GM19467 (cell line): Measurements from ENCODE around the gene MPPED2.

Experiments
- ATAC-seq: cut with Tn5 transposase; IDR thresholded peaks from one replicate; pipeline ENCODE4 v1.9.1; 2021; ENCODE audit warnings: mild to moderate bottlenecking, moderate library complexity; ENCODE audit not compliant: unreplicated experiment

Gene MPPED2

DNA sequence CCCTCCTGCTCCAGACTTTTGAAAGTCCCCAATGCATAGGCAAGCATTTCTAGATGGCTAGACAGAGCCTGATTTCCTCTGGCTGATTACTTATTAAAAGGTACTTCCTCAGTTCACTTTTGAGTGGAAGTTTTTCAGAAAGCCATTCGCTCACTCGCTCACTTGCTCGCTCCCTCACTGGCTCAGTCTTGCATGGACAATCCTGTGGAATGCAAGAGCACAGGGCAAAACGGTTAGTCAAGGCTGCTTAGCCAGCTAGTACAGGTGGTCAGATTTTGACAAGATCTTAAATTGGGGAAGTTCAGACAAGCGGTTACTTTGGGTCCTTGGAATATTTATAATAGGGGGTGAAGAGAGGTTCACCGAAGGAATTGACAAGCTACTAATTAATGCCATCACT, 162.3 kb downstream of the MPPED2 start:
- ATAC-seq: no peak

DNA sequence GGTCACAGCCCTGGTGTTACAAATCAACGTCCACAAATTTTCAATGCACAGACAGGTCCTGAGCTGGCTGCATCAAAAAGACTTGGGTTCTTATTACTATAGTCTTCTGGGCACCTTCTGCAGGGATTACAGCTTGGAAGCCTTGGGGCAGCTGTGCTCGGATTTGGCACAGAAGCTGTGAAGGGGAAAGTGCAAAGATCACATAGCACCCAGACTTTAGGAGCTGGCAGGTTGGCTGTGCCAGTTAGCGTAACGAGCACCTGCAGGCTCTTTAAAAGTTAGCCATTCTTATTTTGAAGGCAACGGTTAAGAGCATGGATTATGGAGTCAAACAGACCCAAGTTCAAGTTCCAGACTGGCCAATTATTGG, 162.9 kb downstream of the MPPED2 start:
- ATAC-seq: no peak

DNA sequence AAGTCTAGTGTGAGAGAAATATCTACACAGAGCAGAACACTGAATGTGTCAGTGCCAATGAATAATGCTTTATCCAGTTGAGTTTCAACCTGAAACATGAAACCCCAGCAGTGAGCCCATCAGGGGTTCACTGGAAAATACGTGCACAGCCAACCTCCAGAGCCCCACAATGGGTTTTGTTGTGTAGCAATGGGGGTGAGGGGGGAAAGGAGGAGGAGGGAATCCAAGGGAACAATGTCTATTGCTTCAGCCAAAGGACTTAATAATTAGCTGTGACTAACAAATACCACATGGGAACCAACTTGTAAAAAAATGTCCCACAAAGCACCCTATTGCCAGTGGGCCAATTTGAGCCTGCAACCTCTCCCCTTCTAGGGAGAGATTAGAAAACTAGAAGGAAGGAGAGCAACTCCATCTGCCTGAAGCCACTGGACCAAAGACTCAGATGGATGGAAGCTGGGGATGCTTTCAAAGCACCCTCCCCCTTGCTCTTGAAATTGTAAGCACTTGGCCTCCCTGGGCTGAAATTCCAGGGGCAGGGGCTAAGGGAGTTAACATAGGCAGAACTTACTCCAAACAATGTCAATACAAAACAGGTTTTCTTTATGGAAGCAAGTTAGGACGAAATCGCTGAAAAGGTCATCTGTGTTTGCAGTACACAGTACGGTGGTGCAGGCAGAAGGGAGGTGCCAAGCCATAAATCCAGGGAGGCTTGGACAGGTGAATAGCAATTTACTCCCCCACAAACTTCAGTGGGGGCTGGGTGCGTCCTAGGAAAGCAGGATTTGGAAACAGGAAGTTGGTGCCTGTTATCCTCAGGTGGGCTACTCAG, 163.5 kb downstream of the MPPED2 start:
- ATAC-seq: no peak

DNA sequence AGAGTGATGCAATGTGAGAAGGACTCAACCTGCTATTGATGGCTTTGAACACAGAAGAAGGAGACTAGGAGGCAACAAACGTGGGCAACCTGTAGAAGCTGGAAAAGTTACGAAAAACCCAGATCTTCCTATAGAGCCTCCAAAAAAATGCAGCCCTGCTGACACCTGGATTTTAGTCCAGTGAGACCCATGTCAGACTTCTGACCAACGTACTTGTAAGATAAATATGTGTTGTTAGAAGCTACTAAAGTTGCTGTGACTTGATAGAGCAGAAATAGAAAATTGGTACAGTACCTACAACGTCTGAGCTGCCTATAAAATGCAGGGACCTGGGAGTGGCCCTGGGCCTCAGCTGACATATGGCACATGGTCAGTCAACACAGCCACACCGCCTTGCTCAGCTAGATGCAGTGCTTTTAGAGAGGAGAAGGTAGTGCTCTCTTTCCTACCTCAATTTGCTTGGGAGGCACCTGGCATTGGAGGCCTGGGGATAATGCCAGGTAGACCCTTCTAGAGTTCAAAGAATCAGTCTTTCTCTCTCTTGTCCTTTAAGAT, 165.8 kb downstream of the MPPED2 start:
- ATAC-seq: no peak

DNA sequence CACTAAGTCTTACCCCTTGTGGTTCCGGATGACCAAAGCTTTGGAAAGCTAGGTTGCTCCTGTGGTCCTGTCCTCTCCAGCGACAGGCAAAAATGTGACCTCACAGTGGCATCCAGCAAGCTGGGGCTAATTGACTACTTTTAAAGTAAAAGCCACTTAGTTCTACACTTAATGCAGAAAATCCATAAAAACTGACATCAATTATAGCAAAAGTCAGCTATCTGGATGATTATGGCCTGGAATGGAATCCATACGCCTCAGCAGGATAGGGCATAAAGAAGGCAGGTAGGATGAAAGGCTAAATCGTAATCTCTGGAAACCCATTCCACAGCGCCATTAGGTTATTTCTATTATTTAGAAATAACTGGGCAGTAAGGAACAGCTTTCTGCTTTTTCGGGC, 171.3 kb downstream of the MPPED2 start:
- no peak for ATAC-seq

DNA sequence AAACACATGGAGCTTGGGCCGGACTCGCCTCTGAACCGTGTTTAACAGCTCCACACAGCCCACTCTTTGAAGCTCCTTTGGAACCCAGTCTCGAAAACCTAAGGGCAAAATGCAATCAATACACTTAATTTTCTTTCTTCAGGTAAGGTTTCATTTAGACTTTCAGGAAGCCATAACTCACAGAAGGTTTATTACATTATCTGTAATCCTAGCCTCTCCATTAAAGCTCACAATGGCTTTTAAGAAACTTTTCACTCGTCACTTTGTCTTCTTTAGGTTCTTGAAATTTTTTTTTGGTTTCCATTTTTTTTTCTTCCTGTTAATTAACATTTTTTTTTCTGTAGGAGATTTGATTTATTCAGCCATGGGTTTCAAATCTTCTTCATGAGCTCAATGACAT, 171.9 kb downstream of the MPPED2 start:
- no peak for ATAC-seq

DNA sequence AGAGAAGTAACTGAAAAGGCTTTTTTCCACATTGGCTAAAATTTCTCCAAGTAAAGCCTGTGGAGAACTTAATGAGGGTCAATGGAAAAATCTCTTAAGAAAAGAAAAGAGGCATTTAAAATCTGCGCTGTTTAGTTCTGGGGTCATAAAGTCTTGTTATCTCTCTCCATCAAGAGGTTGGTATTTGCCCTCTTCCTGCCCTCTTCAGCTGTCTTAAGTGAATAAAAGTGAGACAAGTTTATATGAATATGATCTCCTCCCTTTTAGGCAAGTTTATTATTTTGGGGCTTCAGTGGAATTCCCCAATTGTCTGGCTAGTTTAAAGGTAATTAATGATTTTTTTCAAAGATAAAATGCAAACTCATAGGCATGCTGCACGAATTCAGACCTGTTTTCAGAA, 173.6 kb downstream of the MPPED2 start:
- ATAC-seq: no peak

DNA sequence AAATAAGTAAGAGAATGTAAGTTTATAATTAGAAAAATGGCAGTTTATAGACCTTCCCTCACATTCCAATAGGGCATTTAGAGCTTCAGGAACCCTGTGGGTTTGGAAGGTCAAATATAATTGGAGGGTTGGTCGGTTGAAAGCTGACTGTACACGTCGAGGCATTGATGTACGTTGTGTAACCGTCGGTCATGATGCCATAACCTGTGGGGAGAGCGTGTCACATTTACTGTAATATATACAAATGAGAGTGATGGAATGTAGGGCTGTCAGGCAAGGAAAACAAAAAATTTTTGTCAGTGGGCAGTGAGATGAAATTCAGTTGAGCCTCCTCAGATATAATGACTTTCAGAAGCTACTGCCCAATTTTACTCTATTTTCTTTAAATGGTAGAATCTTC, 174.8 kb downstream of the MPPED2 start:
- no peak for ATAC-seq

DNA sequence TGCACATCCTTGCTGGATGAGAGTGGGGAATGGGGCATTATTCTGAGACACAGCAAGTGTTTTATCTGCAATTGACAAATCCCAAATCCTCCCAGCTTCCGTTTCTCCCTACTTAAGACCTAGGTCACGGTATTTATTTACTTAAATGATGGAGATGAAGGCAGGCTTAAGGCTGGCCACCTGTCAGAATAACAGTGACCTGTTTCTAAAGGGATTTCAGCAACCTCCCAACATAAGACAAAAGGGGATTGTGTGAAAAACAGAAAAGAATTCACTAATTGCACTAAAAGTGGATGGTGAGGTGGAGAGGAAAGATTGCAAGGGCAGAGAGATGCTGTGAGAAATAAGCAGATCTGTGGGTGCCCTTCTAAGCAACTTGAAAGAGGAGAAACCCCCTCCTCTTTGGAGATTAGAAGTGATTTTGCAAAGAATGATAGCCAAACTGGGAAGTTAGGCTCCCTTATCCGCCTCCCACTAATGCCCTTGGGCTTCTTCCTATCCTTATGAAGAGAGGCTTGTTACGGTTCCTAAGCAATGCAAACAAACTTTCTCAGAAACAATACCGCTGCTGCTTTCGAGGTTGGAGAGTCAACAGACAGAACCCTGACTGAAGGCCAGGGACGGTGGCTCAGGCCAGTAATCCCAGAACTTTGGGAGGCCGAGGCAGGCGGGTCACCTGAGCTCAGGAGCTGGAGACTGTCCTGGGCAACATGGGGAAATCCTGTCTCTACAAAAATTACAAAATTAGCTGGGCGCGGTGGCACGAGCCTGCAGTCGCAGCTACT, 179.0 kb downstream of the MPPED2 start:
- no peak for ATAC-seq

DNA sequence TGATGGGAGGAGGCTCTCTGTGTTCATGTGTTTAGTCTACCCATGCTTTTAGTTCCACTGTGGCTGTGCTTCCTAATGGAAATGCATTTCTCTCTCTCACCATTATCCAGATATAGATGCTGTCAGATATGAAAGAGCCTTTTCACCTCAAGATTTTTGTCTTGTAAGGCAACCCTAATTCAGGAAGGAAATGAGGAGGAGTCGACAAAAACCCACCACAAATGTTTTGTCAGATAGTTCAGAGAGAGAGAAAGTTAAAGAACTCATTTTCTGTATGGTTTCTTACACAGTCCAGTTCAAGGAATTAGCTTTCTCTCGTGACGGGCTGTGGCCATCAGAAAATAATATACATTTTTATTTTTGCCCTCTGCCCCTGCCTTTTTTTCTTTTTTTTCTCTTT, 180.8 kb downstream of the MPPED2 start:
- ATAC-seq: no peak

DNA sequence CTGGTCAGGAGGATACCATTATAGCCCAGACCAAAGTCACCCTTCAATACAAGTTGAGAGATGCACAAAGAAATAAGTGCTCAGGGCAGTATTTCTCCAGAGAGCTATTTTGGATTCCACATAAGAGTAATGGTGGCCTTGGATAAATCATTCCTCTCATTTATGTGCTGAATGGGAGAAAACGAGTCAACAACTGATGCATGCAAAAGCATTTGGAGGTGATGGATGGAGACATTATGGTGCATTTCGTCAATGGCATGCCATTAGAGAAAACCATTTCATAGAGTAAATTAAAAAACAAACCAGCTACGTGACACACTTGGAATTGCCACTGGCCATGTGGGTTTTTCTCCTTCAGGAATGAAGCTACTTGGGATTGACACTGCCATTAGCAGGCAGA, 182.0 kb downstream of the MPPED2 start:
- no peak for ATAC-seq

DNA sequence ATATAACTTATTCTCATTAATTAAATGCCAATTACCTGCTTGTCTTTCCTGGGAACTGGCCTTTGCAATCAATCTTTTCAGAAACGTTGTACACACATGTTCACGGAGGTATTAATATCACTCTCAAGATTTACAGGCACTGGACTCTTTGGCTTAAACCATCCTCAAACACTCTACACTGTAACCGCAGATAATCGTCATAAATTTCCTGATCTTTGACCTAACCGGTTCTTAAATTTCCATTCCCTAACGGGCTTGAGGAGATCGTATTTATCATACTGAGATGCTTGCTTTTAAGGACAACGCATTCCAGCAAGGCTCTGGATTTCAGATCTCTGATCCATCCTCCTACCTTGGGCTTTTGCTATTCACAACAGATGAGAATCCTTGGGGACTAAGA, 190.4 kb downstream of the MPPED2 start:
- ATAC-seq: no peak

DNA sequence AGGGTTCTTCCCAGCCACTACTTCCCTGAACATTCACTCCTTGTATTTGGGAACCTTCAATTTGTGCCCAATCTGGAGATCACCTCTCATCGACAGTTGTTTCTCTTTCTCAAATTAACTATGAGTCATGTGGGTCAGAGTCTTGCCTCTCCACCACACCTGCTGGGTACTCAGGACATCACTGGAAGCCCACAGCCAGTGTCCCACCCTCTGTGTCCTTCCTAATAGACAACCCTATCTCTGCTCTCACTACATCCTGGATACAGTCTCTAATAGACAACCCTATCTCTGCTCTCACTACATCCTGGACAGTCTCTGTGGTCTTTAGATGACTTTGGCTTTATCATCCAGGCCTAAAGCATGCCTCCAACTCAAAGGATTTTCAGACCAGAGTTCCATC, 193.1 kb downstream of the MPPED2 start:
- ATAC-seq: no peak

DNA sequence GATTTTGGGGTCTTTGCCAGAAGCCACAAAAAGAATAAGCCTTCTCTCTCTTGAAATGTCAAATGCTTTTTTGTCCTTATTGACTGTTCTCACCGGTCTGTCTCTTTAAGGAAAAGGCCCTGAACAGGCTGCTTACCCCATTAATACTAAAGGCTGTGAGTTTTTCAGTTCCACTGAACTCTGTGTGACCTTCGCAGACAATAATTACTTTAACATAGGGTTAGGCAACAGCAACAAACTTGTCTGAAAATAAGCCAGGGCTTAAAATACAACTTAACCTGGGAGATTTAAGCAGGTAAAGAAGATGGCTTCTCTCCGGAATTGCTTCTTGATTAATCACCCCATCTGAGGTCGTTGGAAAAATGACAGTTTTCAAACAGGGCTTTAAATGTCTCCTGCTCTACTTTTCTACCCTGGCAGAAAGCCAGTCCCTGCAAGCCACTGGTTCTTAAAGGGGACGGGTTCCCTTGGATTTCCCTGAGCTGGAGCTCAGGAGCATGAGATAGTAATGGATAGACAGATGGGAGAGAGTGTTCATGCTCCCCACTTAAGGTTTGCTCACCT, 193.8 kb downstream of the MPPED2 start:
- ATAC-seq: no peak

DNA sequence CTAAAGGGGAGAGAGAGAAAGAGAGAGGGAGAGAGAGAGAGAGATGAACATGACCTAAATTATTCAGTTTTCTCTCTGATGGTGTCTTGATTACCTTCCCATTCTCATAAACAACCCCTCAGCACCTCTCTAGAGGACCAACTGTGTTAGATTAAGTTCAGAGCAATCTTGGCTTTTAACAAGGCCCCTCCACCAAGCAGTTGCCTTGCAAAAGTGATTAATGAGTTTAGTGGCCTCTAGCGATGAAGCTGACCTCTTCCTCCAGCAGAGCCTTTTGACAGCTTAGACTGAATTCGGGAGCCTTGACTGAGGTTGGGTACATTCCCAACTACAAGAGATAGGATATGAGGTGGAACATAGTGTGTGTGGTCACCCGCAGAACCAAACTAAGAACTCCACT, 197.2 kb downstream of the MPPED2 start:
- ATAC-seq: no peak

DNA sequence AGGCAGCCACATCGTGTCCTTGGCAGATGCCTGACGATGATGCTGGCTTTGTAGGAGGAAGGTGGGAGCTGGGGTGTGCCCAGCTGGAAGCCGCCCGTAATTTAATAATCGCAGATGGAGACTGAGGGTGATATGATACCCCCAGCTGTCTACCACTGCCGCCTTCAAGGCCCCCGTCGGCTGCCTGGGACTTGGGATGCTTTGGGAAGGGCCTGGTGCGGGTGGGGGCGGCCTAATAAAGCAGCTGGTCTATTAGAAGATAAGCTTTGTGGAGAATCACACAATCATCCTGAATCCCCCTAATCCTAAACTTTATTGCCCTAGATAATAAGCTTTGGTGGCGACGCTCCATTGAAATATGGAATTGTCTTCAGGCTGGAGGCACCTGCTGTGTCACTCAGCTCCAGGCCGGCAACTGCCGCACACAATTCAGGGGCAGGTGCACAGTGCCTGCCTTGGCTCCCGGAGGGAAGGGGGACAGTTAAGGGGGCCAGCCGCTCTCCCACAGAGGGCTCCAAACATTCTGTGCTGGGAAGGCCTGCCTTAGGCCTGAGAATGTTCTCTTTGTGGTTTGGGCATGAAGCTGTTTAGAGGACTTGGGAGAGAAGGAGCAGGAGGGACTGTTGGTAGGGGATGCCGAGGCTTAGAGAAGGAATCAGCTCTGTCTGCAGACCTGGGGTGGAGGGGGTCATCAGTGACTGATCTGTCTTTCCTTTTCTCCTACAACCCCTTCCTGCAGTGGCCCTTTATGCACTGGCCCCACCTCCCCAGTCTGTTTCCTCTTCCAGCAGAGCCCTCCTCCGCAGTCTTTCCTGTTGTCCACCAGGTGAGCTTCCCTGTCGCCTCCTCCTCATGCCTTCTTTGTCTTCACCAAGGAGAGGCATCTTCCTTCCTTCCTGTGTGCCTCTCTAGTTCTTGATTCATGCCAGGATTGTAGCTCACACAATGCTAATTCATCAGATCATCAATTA, 198.0 kb downstream of the MPPED2 start:
- ATAC-seq: no peak

DNA sequence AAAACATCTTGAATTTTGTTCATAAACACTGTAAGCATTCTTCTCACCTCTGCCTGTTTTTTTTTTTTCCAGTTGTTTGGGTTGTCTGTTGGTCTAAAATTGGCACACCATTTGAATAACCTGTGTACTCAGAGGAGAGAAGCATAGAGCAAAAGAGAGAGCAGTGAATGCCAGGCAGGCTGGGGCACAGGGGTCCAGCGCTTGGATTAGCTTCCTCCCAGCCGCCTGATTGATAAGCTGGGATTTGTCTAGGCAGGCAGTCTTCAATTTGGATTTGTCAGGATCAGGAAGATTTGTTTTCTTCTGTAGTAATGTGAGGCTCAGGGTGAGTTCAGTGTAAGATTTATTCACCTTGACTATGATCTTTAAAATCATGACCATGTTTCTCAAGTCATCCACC, 204.3 kb downstream of the MPPED2 start:
- no peak for ATAC-seq

DNA sequence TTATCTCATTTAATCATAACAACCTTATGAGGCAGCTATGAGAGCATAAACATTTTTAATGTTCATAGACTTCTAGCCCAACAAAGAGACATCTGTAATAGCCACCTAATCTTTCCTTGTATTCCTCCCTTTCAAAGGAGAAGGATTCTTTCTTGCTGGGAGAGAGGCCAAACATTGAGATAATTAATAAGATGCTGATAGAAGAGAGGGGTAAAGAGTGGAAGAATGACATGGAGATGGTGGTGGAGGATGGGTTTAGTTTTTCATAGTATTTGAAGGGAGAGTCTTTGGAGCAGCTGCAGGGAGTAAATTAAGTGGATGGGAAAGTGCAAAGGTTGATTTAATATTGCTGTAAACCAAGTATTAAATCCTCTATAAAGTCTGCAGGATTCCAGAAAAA, 205.3 kb downstream of the MPPED2 start:
- no peak for ATAC-seq

DNA sequence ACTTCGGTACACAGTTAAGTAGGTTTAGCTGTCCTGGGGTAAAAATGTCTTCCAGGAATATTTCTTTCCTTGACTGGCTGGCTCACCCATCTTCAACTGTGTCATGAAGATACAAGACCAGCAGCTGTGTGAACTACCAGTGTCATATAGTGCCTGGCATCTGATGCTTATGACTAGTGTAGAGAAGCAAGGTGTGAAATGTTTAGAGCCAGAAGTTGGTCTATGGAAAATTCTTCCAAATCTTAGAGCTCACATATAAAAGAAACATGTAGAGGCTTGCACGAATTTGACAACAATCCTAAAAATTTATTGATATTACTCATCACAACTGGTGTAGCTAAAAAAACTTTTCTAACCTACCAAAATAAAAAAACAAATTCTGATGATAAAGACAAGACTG, 208.8 kb downstream of the MPPED2 start:
- ATAC-seq: no peak

DNA sequence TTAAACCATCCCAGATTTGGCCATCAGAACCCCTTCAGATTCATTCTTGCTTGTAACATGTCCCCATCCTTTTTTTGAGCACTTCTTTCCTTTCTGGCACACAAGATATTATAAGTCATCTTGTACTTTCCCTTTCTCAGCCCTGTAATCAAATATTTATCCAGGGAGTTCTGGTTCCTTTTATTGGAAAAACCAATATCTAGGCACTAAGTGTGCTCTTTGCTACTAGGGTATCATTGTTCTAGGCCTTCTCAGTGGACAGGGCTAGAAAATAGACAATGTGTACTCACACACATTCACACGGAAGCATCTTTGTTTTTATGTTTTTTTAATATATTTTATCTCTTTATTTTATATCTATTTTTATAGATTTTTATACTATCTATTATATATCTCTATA, 216.0 kb downstream of the MPPED2 start:
- ATAC-seq: no peak

DNA sequence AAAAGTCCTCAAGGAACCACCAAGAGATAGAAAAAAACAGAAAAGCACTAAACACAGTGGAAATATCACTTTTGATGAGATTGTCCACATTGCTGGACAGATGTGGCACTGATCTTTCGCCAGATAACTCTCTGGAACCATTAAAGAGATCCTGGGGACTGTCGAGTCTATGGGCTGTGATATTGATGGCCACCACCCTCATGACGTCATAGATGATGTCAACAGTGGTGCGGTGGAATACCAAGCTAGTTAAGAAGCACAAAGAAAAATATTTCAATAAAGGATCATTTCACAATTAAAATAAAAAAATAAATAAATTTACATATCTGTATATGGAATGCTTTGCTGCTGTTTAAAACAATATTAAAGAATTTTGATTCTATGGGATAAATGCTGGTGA, 217.8 kb downstream of the MPPED2 start:
- ATAC-seq: no peak
